Measurements from ENCODE around the gene ORAI3.

ORAI3 gene

GRCh38 chr16:30980023-30980371 lies 31.1 kb downstream of the ORAI3 start:
- CTCF ChIA-PET, result no interaction called here
- no peak for TF ChIP-seq CTCF (conservative IDR thresholded peaks at IDR 0.05; ENCODE audit: low read depth)

GRCh38 chr16:30980434-30980833 lies 31.6 kb downstream of the ORAI3 start:
- DNase-seq (ENCODE audit: low spot score), result no peak
- ChIA-PET POLR2A (ENCODE audit: low non-redundant PET) (no interaction called here), CTCF (no interaction called here)
- no peak for TF ChIP-seq CTCF (conservative IDR thresholded peaks at IDR 0.05; ENCODE audit: low read depth)
- peak overlapping the region; percentile 71 for H3K27ac ChIP-seq

More at GRCh38 chr16:30980023-30980371, 31.1 kb downstream of the ORAI3 start:
- peak overlapping the region; percentile 71; the same call in 1 of the 2 replicates for H3K27ac ChIP-seq
- POLR2A ChIA-PET (ENCODE audit: low non-redundant PET), result no interaction called here
- no peak for DNase-seq (ENCODE audit: low spot score)

GRCh38 chr16:30980959-30981358 lies 32.1 kb downstream of the ORAI3 start:
- TF ChIP-seq CTCF (conservative IDR thresholded peaks at IDR 0.05; ENCODE audit: low read depth), result no peak
- DNase-seq (ENCODE audit: low spot score), result no peak
- POLR2A ChIA-PET (ENCODE audit: low non-redundant PET), result no interaction called here
- H3K27ac ChIP-seq, result peak overlapping the region; percentile 71
- CTCF ChIA-PET, result no interaction called here

GRCh38 chr16:30982548-30983288 lies 33.9 kb downstream of the ORAI3 start:
- peak overlapping the region; percentile 71 for H3K27ac ChIP-seq
- POLR2A ChIA-PET (ENCODE audit: low non-redundant PET), result no interaction called here
- CTCF ChIA-PET, result interaction anchor here (0.6 to 1.2 kb wide), 5 partner anchors 12 to 470 kb away, joined by 3 to 4 read pairs (median 3); no protein-coding TSS in a partner anchor
- no peak for DNase-seq (ENCODE audit: low spot score)
- TF ChIP-seq CTCF (conservative IDR thresholded peaks at IDR 0.05; ENCODE audit: low read depth), result no peak

- POLR2A ChIA-PET (ENCODE audit: low non-redundant PET), result no interaction called here
- H3K27ac ChIP-seq, result peak overlapping the region; percentile 71
- no peak for DNase-seq (ENCODE audit: low spot score)
- no peak for TF ChIP-seq CTCF (conservative IDR thresholded peaks at IDR 0.05; ENCODE audit: low read depth)
- CTCF ChIA-PET, result interaction anchor here (0.6 to 1.2 kb wide), 3 partner anchors 11 to 145 kb away, joined by 3 to 5 read pairs (median 4); no protein-coding TSS in a partner anchor
Observed at GRCh38 chr16:30983289-30983889, 34.5 kb downstream of the ORAI3 start.

- H3K27ac ChIP-seq, result peak overlapping the region; percentile 71
- no peak for TF ChIP-seq CTCF (conservative IDR thresholded peaks at IDR 0.05; ENCODE audit: low read depth)
- ChIA-PET CTCF (interaction anchor here (0.5 to 2.7 kb wide), 37 partner anchors 9 to 885 kb away, joined by 3 to 23 read pairs (median 4); partner anchors contain the start of genes FUS, PRSS53, PRSS8 and VKORC1), POLR2A (ENCODE audit: low non-redundant PET) (interaction anchor here (0.6 kb wide), 1 partner anchor 9 kb away, joined by 3 read pairs; no protein-coding TSS in a partner anchor)
- DNase-seq (ENCODE audit: low spot score), result no peak
Observed at GRCh38 chr16:30983898-30984610, 35.2 kb downstream of the ORAI3 start.

All from RWPE1 (cell line).